ENCODE results near the gene TAS2R42.
A peak's percentile ranks its signal among the peaks of the same experiment; 100 is the strongest.

Gene TAS2R42

DNA sequence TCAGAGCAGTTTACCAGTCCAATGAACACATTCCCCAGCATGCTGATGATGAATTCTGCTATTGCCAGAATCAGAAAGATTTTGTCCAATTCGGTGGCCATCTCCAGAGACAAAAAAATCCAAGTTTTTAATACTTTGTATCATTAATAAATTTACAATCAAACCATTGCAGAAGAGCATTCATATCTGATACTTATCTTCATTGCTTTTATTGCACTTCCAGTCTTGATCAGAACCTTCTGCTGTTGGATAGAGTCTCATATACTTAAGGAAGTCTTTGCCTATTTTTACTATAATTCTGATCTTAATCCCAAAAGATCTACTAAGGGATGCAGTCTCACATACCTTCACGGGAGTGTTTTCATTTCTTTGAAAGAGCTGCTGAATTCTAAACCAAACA lies at the start of gene TAS2R42:
Gene TAS2R42, minus strand, starts transcription at position 101 of the 400 bp plus-strand sequence. Its CDS starts 0 bp downstream, at position 101.
- DNase-seq = no peak

- no peak for DNase-seq
Observed at GRCh38 chr12:11233532-11233931, 46.8 kb upstream of the TAS2R42 start.

DNA sequence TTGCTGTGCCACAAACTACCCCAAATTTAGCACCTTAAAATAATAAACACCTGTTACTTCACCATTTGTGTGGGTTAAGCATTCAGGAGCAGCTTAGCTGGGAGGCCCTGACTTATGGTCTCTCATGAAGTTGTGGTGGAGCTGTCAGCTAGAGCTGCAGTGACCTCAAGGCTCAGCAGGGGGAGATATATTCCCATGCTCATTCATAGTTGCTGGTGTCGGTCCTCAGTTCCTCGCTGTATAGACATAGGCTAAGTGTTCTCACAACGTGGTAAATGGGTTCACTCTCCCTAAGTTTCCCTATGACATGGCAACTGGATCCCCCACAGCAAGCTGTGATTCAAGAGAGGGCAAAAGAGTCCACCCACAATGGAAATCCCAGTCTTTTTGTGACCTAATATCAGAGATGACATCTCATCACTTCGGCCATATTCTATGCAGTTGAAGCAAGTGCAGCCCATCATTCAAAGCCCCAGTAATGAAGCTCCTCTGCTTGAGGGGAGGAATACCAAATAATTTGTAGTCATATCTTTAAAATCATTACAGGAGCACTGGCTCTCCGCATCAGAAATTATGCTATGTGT lies 41.7 kb upstream of the TAS2R42 start:
- peak; percentile 26 to 47 for DNase-seq

GRCh38 chr12:11227373-11227772 lies 40.6 kb upstream of the TAS2R42 start:
- DNase-seq = no peak

DNA sequence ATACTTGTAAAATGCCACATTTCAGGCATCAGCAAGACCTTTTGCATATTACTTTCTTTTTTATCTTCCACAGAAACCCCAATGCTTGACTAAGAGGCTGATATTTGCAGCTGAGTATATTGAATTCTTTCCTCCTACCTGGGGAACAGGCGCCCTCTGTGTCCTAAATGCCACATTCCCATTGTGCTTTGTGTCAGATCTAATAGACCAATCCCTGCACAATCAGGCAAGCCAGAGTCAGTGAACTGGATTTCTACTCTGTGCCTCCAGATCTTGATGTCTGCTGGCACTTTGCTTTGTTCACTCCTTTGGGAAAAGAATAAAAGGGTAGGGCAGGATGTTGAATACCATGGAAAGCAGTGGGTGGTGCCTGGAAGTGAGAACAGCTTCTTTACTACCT lies 22.4 kb upstream of the TAS2R42 start:
- DNase-seq = no peak

GRCh38 chr12:11204173-11204572 lies 17.4 kb upstream of the TAS2R42 start:
- no peak for DNase-seq

GRCh38 chr12:11202811-11203210 lies 16.1 kb upstream of the TAS2R42 start:
- no peak for DNase-seq

- DNase-seq = no peak
Observed at GRCh38 chr12:11183011-11183410, 3.7 kb downstream of the TAS2R42 start.

GRCh38 chr12:11182529-11182928 lies 4.2 kb downstream of the TAS2R42 start:
- no peak for DNase-seq

DNA sequence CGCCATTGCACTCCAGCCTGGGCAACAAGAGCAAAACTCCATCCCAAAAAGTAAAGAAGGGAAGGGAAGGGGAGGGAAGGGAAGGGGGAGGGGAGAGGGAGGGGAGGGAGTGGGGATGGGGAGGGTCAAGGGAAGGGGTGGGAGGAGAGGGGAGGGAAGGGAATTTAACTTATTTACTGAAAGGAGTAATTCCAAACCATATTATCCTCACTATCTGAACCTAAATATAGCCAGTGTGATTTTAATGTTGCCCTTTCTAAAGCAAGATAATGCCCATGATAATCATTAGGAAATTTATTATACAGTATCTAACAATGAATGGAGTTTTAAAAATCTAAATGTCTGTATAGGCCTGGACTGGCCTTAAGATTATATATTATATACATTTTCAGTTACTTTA lies 8.5 kb downstream of the TAS2R42 start:
- no peak for DNase-seq

- no peak for DNase-seq
Observed at GRCh38 chr12:11174022-11174421, 12.7 kb downstream of the TAS2R42 start.

DNA sequence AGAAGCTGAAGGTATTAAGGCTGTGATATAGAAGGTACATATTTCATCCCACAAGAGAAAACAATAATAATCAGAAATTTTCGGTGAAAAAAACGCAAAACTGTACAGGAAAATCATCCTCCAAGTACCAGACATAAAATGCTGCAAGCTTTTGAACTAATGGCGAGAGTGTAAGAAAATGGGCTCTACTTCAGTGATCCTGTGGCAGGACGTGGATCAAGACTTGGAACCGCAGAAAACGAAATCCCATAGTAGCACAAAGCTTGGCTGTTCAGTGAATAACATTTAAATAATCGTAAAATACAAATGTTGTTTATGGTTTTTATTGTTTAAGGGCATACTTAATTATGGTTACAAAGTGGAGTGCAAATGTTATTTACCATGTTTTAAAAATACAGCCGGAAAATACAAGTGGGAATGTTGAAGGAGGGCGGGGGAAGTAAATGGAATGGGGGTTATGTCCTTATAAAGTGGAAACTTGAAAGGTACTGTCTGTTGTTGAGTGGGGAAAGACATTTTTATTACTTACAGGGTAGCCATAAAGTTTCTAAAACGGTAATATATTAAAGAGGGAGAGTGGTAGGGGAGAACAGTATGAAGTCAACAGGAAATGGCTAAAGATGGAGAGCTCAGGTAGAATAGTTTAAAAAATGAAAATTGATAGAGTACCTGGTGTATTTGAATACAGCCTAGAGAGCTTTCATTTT lies 14.6 kb downstream of the TAS2R42 start:
- no peak for DNase-seq

GRCh38 chr12:11171145-11171968 lies 15.4 kb downstream of the TAS2R42 start, which contains the start of gene SMIM10L1:
SMIM10L1 (plus strand) TSS chr12:11171194; CDS start chr12:11171357, 163 bp downstream.
- peak; percentile 86 to 89 for DNase-seq

DNA sequence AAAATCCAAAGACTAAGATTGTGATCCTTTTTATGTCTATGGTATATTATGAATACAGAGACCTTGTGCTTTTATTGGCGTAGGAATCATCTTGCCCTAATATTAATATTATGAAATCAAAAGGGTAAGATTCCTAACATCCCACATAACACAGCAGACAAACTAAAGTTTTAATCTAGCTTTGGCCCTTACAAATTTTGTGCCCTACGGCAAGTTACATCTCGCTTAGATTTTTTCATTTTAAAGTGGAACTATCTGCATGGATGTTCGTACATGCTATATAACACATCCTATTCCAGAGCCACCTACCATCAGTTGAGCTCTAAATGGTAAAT lies 16.0 kb downstream of the TAS2R42 start:
- no peak for DNase-seq

DNA sequence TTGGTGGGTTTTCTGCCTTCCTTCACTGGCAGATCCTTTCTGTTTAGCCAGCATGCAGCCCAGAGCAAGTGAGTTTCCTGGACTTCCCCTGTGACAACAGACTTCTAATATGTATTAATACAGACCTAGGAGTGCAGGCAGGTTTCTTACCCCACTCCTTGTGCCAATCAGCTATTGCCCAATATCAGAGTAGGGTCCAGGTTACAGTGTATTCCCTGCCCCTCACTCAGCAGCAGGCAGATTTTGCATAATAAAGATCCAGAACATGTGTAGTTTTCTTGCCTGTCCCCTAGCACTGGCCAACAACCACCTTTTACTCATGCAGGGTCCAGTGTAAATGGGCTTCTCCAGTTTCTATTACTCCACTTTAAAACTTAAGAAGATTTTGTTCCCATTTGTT lies 20.4 kb downstream of the TAS2R42 start:
- DNase-seq = no peak

DNA sequence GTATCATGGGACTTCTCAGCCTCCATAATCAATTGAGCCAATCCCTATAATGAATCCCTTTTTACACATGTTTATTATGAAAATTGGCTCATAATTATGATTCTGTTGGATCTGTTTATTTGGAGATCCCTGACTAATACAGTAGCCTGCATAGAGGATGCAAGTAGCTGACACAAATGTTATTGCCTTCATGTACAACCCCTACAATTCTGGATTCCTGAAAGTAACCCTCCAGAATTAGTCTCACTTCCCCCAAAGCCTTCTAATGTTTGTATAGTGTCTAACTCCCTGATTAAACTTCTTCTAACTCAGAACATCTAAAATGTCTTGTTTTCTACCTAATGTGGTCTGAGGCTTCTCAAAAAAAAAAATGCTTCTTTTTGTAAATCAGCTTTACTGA lies 22.4 kb downstream of the TAS2R42 start:
- DNase-seq = no peak

- no peak for DNase-seq
Observed at GRCh38 chr12:11162502-11162901, 24.2 kb downstream of the TAS2R42 start.

DNA sequence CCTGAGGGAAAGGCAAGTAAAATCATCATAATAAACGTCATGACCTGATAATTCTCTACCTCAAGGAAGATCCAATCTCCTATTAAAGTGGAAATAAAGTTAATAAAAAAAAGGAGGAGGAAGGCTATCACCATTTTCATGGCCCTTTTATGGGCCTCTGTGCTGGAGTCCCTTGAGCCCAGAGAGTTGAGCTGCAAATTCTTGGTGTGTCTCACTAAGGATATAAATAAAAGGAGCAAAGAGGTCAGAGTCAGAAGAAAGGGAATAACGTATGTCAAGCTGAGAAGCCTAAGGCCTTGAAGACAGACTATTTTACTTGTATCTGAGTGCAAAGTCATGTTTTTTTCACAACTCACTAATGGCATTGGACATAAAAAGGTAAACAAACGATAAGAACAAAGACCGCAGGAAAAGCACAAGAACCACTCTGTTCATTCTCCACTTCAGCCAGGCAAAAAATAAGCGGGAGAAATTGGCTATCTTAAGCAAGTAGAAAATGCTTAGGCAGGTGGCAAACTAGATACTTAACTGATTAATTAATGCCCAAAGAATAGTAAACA lies 27.8 kb downstream of the TAS2R42 start:
- no peak for DNase-seq

DNA sequence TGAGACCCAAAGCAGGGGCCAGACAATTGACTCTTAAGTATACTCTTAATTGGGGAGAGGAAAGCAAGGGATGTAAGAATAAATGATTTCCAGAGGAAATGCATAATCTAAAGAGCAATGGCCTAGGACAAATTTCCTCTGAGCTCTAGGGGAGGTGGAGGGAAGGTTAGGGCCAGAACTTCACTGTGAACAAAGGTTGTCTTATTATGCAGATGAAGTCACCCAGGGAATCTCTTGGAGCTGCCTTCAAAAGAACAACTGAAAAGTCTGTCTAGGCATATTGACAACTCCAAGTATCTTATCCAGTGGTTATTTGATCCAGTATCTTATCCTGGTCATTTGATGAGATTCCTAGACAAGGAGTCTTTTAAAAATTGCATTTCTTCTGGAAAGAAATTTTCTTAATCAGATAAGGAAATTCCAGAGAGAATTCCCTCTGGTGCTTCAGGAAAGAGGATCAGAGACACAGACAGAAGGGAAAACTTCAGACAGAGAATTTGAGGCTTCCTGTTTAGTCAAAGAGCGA lies 32.3 kb downstream of the TAS2R42 start:
- DNase-seq = no peak

- DNase-seq = no peak
Observed at GRCh38 chr12:11152725-11153124, 34.0 kb downstream of the TAS2R42 start.

DNA sequence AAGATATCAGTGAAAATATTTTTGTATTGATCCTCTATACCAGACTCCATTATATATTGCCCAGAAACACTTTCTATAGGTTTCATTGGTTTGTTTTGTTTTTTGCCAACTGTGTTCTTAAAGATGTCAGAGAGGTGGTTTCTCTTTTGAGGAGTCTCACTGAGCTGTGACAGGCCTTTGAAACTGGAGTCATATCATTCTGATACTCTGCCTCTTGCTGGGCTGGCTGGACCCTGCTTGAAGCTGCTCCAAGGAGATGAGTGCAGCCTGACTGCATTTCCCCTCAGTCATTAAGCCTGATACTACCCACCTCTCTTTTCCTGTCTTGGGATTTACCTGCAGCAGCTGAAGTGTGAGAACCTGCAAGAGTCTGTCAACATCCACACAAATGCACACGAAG lies 35.9 kb downstream of the TAS2R42 start:
- DNase-seq = no peak

DNA sequence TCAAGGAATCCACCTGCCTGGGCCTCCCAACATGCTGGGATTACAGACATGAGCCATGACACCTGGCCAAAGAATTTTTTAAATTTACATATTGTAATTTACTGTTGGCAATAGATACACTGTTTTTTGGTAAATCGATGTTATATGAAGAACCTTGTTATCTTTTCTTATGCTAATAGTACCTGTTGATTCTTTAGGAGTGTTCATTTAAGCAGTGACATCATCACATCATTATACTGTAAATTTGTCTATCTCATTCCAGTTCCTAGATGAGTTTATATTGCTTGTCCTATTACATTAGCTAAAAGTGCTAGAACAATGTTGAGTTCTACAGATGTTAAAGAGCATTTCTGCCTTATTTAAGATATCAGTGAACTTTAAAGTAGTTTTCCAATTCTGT lies 39.3 kb downstream of the TAS2R42 start:
- no peak for DNase-seq

DNA sequence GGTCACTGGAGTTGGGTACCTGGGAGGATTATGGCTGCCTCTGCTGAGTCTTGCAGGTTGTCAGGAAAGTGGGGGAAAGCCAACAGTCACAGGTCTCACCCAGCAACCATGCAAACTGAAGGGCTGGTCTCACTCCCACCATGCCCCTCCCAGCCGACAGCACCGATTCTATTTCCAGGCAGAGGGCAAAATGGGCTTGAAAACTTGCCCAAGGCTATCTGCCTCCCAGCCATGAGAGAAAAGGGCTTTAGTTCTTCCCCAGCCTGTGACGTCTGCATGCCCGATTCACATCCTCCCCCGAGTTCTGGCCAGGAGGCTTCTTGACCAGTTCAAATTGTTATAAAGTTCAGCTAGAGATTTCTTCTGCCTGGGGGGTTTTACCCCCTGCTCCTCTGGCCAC lies 42.4 kb downstream of the TAS2R42 start:
- DNase-seq = no peak

All from activated CD4-positive, alpha-beta T cell treated with anti-CD3 and anti-CD28 coated beads, Interleukin-2, amount 50 U/mL, for 48 hours (primary cell).